ENCODE results near the gene CHST5. TPM values are rescaled to one million over a fixed set of nuclear protein-coding genes. Genes with fewer than 3 reads are reported as not detected.

Gene CHST5
- polyA plus RNA-seq, 1 donor from 2014 or later, result 2.7 TPM

GRCh38 chr16:75482434-75483205 is 53.3 kb downstream of the CHST5 start:
- TF ChIP-seq MXI1 (conservative IDR thresholded peaks at IDR 0.05; ENCODE audit: poor library complexity, severe bottlenecking), result no peak
- TF ChIP-seq CTCF (IDR thresholded peaks at IDR 0.05; ENCODE audit: poor library complexity, severe bottlenecking), result no peak
- no peak for TF ChIP-seq EZH2 (IDR thresholded peaks at IDR 0.05; ENCODE audit: borderline replicate concordance, insufficient read depth, low read length, poor library complexity, severe bottlenecking)
- no peak for TF ChIP-seq REST (IDR thresholded peaks at IDR 0.05; ENCODE audit: borderline replicate concordance)
- TF ChIP-seq RAD21 (conservative IDR thresholded peaks at IDR 0.05), result no peak
- Histone ChIP-seq H3K27ac (ENCODE audit: low read length) (no peak overlapping the region), H3K9ac (ENCODE audit: low read length) (no peak overlapping the region), H4K20me1 (ENCODE audit: insufficient read depth) (no peaks in the 10 kb centered on the region), H3K4me2 (ENCODE audit: low read length) (no peak overlapping the region), H3K36me3 (ENCODE audit: insufficient read depth, low read length) (no peaks in the 10 kb centered on the region), H3K79me2 (replicated peaks; ENCODE audit: insufficient read depth, low read length) (no peaks in the 10 kb centered on the region), H3K27me3 (ENCODE audit: insufficient read depth, low read depth, low read length) (no peaks in the 10 kb centered on the region), H2AFZ (ENCODE audit: low read depth, low read length) (no peak overlapping the region), H3K9me2 (ENCODE audit: insufficient read depth, low read length) (no peaks in the 10 kb centered on the region), H3K9me3 (ENCODE audit: low read length) (no peaks in the 10 kb centered on the region), H3K4me3 (ENCODE audit: low read length) (no peak overlapping the region), H3F3A (ENCODE audit: insufficient read depth, low read length, poor library complexity, severe bottlenecking) (no peaks in the 10 kb centered on the region)

- no peak overlapping the region for H3K27ac ChIP-seq (ENCODE audit: low read length)
- no peaks in the 10 kb centered on the region for H3K9me2 ChIP-seq (ENCODE audit: insufficient read depth, low read length)
- no peak overlapping the region for H3K4me2 ChIP-seq (ENCODE audit: low read length)
- H3K27me3 ChIP-seq (ENCODE audit: insufficient read depth, low read depth, low read length), result no peaks in the 10 kb centered on the region
- no peaks in the 10 kb centered on the region for H3K79me2 ChIP-seq (replicated peaks; ENCODE audit: insufficient read depth, low read length)
- H2AFZ ChIP-seq (ENCODE audit: low read depth, low read length), result no peak overlapping the region
- H3K9ac ChIP-seq (ENCODE audit: low read length), result no peak overlapping the region
- no peak overlapping the region for H3K4me3 ChIP-seq (ENCODE audit: low read length)
- no peaks in the 10 kb centered on the region for H3K36me3 ChIP-seq (ENCODE audit: insufficient read depth, low read length)
- no peaks in the 10 kb centered on the region for H4K20me1 ChIP-seq (ENCODE audit: insufficient read depth)
- H3K9me3 ChIP-seq (ENCODE audit: low read length), result no peaks in the 10 kb centered on the region
- no peaks in the 10 kb centered on the region for H3F3A ChIP-seq (ENCODE audit: insufficient read depth, low read length, poor library complexity, severe bottlenecking)
- TF ChIP-seq RAD21 (conservative IDR thresholded peaks at IDR 0.05), result no peak
- TF ChIP-seq SMC3 (conservative IDR thresholded peaks at IDR 0.05; ENCODE audit: poor library complexity), result no peak
- TF ChIP-seq EP300 (conservative IDR thresholded peaks at IDR 0.05; ENCODE audit: poor library complexity, severe bottlenecking), result no peak
- no peak for TF ChIP-seq POLR2AphosphoS5 (IDR thresholded peaks at IDR 0.05)
- no peak for TF ChIP-seq TAF1 (IDR thresholded peaks at IDR 0.05; ENCODE audit: low read depth)
- TF ChIP-seq CTCF (IDR thresholded peaks at IDR 0.05; ENCODE audit: poor library complexity, severe bottlenecking), result no peak
- no peak for TF ChIP-seq REST (IDR thresholded peaks at IDR 0.05; ENCODE audit: borderline replicate concordance)
- TF ChIP-seq MXI1 (conservative IDR thresholded peaks at IDR 0.05; ENCODE audit: poor library complexity, severe bottlenecking), result no peak
- TF ChIP-seq EZH2 (IDR thresholded peaks at IDR 0.05; ENCODE audit: borderline replicate concordance, insufficient read depth, low read length, poor library complexity, severe bottlenecking), result no peak
These were observed 54.4 kb downstream of the CHST5 start for GRCh38 chr16:75481475-75481874.

All from neural cell (in vitro differentiated cells).